A172 (cell line): Measurements from ENCODE around the gene PCBP2. TPM values are rescaled to one million over a fixed set of nuclear protein-coding genes. Genes with fewer than 3 reads are reported as not detected.

ENCODE experiments used
- DNase-seq: peaks from one replicate; pipeline ENCODE4 v3.0.0-alpha.2; 2015; ENCODE audit warnings: low spot score
- total RNA-seq: library from RNA; depleted of rRNA; stranded (reverse); fragments of >200 nt; shearing (Covaris generic); gene quantifications from 2 replicates; pipeline ENCODE4 v1.2.3, GENCODE V29; 2014; rRNA removed

Gene PCBP2
- total RNA-seq, 1 experiment from 2014 or later = 107 TPM

DNA sequence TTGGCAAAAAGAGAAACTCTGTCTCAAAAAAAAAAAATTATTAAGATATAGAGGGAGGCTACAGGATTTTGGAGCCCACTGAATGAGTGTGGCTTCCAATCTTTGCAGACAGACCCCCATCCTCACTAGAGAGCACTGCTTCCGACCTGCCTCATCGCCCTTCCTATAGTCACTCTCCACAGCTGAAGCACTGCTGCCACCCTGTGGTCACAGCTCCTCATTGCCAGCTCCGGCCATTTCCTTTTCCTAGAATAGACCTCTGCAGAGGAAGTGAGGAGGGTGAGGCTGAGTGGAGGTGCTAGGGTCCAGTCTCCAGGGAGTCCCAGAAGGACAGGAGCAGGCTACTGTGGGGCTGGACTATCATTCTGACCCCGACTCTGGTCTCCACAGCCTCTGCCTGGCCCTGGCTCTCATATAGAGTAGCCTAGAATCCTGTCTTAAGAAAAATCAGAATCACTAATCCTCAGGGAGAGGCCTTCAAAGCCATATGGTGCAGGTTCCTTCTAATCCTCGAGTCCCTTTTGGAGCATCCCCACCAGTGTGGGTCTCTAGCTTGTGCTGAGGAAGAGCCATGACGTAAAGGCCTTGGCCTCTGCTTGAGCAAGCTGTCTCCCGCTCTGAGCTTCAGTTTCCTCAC lies 56.8 kb downstream of the PCBP2 start:
- peak; percentile 75 for DNase-seq

DNA sequence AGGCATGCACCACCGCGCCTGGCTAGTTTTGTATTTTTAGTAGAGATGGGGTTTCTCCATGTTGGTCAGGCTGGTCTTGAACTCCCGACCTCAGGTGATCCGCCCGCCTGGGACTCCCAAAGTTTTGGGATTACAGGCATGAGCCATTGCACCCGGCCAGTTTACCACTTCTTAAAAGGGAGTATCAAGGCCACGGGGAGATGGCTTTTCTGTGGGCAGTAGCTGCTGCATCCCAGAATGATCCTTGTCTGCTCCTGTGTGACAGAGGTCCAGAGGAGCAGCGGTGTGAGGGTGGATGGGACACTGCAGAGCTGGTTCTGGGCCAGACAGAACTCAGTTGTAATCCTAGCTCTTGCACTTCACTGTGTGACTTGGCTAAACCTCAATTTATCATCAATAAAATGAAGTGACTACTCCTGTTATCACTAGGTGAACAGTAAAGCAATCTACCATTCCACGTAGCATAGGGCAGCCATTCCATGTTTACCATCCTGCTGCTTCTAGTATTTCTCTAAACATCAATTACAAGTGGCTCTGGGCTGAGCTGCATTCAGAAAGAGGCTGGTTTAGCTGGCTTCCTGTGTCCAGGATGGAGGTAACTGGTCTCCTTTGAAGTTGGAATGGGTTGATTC lies 58.4 kb downstream of the PCBP2 start:
- DNase-seq = no peak

DNA sequence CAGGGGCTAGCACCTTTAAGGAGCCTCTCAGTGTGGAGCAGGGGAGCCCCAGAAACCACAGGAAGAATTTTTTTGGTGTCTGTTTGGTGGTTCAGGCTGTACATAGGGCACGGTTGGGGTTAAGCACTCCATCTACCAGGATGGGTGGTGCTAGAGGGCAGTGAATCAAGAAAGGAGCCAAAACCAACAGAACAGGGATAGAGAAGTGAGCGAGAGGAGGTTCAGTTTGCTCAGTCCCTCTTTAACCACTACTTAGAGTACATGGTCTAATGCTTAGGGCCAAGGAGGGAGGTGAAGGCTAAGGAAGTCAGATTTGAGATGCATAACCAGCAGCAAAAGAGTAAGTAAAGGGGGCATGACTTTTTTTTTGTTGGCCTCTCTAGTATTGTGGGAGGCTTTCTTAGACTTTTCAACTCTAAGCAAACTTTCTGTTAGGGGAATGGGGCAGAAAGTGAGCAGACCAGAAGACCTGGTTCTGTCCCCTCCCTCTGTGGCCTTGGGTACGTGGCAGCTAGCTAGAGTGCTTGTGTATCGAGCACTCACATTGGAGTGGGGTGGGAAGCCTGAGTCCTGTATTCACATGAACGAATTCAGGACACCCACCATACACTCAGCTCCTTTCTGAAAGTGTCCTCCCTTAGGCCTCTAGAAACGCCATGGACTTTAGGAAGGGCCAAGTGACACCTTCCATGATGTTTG lies 62.0 kb downstream of the PCBP2 start:
- DNase-seq = no peak

DNA sequence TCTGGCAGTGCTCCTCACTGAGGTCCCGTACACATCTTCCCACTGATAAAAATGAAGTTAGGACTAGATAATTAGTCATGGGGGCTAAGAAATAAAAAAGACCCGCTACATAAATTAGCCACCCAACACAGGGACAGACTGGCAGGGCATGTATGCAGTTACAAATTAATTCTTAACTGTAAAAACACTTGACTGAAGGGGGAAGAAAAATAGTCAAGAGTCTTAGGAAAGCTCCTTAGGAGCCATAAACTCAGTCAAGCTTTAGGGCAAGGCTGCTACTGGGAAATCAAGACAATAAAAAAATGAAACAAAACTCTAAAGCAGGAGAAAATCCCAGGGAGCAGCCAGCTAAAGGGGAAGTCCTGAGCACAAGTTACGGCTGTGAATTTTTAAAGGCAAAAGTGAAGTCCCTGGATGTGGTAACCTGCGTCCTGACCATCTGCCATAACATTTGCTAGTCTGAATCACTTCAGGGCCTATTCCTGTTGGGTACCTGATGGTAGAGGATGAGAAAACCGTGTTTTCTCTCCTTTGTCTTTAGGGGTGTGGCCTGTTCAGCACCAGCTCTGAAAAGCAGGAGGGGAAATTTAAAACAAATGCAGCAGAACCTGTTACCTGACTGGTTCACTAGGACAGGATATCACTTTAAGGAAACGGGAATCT lies 62.9 kb downstream of the PCBP2 start:
- DNase-seq = no peak

DNA sequence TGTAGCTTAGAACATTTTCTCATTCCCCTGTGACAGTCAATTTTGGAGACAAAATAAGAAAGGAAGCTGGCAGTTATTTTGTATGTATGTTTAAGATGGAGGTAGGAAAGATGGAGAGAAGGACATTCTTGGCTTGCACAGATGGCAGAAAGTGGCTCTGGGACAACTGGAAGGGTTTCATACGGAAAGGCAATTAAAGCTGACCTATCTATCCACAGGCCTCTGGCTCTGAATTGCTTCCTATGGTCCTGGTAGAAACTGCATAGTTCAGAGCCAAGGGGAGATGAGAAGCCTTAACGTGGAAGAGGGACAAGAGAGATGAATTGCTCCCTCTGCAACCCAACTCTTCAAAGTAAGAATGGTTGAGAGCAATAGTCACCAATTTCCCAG lies 63.4 kb downstream of the PCBP2 start:
- no peak for DNase-seq

DNA sequence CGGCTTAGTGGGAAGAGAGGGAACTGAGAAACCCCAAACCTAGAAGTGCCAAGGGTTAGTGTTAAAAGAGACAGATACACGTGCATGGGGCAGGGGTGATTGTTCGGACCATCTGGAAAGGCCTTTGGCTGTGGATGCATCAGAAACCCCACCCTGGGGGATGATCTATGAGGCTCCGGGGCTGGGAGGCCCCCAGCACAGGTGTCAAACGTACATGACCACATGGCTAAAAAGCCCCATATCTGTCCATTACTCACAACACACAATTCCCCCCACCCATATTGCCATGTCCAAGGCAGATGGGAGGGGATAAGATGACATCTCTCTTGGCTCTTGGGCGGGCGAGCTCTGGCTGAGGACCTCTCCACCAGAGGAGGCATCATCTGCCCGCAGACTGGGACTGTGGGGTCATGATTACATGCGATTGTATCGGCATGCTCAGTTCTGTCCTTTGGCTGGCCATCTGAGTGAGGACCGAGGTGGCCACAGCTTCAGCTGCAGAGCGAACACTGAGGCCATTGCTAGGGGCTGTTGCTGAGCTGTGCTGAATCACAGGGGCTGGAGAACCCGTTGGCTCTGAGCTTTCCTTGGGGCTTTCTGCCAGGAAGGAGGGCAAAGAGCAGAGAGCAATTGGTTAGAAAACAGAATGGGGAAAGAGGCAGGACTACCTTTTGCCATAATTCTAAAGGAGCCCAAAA lies 65.0 kb downstream of the PCBP2 start:
- DNase-seq = no peak

DNA sequence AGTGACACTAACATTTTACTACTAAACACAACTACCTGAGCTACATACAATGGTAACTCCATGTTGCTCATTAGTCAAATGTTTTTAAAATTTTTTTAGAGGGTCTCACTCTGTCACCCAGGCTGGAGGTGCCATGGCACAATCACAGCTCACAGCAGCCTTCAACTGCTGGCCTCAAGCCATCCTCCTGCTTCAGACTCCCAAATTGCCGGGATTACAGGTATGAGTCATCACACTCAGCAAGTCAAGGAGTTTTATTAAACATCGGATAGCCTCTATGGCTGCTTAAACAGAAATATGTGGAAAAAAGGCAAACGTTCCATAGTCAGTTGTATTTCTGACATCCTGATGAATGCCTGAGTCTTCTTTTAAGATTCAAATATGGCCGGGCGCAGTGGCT lies 66.5 kb downstream of the PCBP2 start:
- DNase-seq = peak; percentile 35

DNA sequence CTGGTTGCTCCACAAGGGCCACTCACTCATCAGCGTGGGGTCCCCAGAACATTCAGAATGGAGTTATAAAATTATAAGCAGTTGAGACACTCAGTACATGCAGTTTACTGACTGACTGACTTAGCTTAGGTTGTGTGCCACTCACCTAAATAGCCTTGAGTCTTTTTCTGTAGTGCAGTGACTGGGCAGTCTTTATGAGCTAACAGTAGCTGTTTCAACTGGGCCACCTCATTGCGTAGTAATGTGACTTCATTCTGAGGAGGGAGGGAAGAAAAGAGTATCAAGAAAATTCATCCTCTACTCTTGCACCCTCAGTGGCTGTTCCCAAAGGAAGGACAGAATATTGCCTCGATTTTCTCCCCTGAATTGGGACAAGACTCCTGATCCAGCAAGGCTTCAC lies 71.2 kb downstream of the PCBP2 start:
- DNase-seq = no peak

DNA sequence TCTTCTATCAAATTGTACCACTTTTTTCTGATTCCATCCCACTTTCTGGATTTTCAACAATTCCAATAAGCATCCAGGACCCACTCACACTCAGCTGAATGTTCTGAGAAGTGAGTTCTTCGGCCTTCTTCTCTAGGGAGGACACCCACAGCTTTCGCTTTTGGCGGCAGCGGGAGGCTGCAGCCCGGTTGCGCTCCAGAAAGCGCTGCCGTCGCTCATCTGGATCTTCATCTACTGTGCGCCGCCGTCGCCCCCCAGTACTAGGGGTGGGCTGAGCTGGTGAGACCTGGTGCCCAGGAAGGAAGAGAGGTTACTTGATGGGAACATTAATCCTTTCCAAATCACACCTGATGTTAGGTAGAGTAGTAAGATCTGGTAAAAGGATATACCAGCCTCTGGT lies 72.6 kb downstream of the PCBP2 start:
- DNase-seq = no peak

DNA sequence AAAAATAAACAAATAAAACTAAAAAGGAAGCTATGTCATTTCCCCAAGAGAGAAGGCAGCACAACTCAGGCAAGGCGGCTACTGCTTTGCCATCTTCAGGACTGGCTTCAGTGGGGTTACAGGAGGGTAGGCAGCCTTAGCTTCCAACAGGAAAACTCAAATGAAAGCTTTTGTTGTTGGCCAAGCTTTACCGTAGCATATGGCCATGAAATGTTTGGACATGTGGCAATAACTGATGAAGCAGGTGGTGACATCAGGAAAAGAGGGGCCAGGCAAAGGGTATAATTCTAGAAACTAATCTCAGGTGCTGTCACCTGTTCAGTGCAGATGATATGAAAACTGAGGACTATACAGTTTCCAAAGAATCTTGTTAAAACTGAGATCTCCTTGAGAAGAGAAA lies 78.2 kb downstream of the PCBP2 start:
- DNase-seq = no peak

Other genes with a start within 250 kb of the PCBP2 start
- gene ITGB7, start 244.9 kb upstream of the PCBP2 start, total RNA-seq = 0.09 and 2.1 TPM in 2 replicates
- gene RARG, start 219.9 kb upstream of the PCBP2 start, total RNA-seq = 19.2 and 25.0 TPM in 2 replicates
- gene ESPL1, start 183.8 kb upstream of the PCBP2 start, total RNA-seq = 19.1 and 29.4 TPM in 2 replicates
- 407 and 456 TPM in 2 replicates for gene PFDN5, start 156.6 kb upstream of the PCBP2 start, total RNA-seq
- 65.1 and 74.0 TPM in 2 replicates for gene MYG1, start 152.4 kb upstream of the PCBP2 start, total RNA-seq
- gene AAAS, start 130.5 kb upstream of the PCBP2 start, total RNA-seq = 48.4 and 62.9 TPM in 2 replicates
- gene SP7, start 115.7 kb upstream of the PCBP2 start, total RNA-seq = 0.05 TPM in 1 of 2 replicates, not detected in the other
- gene SP1, start 71.9 kb upstream of the PCBP2 start, total RNA-seq = 30.2 and 32.8 TPM in 2 replicates
- gene AMHR2, start 28.2 kb upstream of the PCBP2 start, total RNA-seq = 0.57 TPM in 1 of 2 replicates, not detected in the other
- gene PRR13, start 10.4 kb upstream of the PCBP2 start, total RNA-seq = 75.2 and 180 TPM in 2 replicates
- 14.0 and 14.7 TPM in 2 replicates for gene MAP3K12, start 47.4 kb downstream of the PCBP2 start, total RNA-seq
- gene TARBP2, start 49.2 kb downstream of the PCBP2 start, total RNA-seq = 53.2 and 60.0 TPM in 2 replicates
- not detected in 2 replicates for gene NPFF, start 55.4 kb downstream of the PCBP2 start, total RNA-seq
- gene ATF7, start 174.3 kb downstream of the PCBP2 start, total RNA-seq = 3.9 and 9.2 TPM in 2 replicates
- 393 and 458 TPM in 2 replicates for gene ATP5MC2, start 224.0 kb downstream of the PCBP2 start, total RNA-seq